DMS79 treated with DMSO at 0.1 percent for 48 hours (cell line): ENCODE results near the gene TEF.

Source experiments
- DNase-seq: peaks from one replicate; lab custom pipeline; 2025; lab: John Stamatoyannopoulos, UW

TEF gene

GRCh38 chr22:41381329-41382097 is at the start of gene TEF:
TSS of gene TEF (plus strand) at chr22:41381942. CDS start at chr22:41382045, 103 bp downstream.
- peak; percentile 88 for DNase-seq

DNA sequence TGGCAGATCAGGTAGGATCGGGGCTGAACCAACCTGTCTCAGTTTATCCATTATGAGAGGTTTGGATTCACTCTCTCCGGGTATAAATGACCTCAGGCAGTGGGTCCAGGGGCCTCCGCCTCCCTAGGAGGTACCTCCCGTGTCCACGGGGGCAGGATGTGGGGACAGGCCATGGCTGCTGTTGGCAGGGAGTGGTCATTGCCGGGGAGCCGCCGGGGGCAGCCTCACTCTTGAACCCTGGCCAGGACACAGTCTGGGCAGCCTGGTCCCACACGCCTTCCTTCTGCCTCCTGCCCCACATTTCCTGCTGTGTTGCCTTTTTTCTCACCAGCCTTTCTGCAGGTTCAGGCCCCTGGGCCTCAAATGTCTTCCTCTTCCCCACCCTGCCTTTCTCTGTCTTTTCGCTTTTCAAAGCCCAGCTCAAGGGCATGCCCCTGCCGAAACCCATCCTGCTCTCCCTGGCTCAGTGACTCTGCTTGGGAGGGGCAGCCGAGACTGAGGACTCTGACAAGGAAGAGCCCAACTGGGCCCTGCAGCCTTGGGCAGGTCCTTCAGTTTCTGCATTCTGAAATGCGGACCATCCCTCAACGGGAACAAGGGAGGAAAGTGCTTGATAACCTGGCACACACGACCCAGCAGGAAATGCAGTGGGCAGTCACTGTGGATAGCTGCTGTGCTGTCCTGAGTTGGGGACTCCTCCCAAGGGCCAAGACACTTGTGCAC is 49.4 kb upstream of the TEF start:
- no peak for DNase-seq

GRCh38 chr22:41333806-41334205 is 47.9 kb upstream of the TEF start:
- no peak for DNase-seq

DNA sequence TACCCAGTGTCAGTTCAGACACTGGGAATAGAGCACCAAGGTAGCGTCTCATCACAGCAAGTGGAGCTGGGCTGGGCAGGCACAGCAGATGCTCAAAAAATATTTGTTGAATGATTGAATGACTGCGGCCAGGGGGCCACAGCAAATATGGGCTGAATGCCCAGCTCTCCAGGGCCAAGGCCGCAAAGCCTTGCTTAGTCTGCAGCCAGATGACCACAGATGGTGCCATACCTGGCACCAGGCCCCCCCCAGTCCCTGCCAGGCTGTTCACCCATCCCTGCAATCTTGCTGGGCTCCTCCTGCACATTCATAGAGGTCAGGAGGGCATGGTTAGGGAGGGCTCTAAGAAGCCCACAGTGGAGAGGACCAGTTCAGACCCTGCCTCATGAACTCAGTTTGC is 47.5 kb upstream of the TEF start:
- no peak for DNase-seq

DNA sequence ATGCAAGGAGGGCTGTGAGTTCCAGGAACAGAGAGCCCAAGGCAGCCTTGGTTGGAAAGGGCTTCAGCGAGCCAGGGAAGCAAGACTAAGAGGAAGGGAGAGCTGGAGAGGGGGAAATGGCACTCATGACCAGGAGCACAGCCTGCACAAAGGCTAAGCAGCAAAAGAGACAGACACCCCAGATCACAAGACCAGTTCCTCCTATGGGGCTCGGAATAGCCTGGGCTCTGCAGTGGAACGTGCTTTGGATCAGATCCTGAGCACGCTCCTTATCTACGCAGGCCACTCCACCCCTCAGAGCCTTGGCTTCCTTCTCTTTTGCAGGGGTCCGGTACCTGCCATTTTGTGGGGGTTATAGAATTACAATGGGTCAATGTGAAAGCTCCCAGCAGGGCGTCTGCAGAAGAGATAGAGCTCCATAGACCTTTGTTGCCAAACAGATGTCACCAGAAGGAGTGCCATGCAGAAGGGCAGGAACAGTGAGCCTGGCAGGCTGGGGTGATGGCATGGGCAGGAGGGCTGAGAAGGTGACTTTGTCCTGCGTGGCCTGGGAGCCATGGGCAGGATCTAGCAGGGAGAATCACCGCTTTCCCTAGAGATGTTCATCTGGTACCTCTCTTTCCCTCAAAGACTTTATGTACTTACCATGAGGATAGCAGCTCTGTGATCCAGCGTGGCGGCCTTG is 46.6 kb upstream of the TEF start:
- DNase-seq, result no peak

DNA sequence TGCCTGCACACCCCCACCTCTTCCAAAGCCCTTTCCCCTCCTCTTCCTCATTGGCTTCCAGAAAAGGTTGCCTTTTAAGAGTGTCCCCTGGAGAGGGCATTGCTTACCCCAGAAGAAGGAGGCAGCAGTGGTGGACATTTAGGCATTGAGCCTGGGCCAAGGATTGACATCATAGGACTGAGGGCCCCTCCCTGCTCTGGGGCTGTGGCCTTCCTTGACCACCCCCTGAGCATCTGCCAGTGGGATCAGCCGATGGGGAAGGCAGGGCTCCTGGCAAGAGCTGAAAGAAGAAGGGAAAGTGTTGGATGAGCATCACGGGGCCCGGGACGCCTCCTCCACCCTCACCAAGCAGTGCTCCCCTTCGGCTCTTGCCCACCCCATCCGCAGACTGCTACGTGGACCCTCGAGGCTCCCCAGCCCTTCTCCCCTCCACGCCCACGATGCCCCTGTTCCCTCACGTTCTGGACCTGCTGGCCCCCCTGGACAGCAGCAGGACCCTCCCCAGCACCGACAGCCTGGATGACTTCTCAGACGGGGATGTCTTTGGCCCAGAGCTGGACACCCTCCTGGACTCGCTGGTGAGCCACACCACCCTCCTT is 43.0 kb upstream of the TEF start:
- no peak for DNase-seq

- DNase-seq, result no peak
Observed at GRCh38 chr22:41339823-41340222, 41.9 kb upstream of the TEF start.

DNA sequence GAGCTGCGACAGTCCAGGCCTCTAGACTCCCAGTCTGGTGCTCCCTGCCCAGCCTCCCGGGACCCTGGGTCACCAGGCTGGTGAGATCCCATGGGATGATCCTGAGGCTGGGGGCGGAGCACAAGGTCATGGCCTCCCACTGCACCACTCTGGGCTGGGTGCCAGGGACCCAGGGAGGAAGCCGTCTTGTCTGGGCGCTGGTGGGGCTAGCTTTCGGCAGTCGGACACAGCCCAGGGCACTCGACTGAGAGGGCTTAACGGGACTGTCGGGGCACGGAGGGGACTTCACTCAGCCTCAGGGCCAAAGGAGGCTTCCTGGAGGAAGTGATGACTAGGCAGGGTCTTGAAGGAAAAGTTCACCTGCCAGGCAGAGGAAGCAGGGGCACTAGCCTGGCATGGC is 41.4 kb upstream of the TEF start:
- DNase-seq, result no peak

DNA sequence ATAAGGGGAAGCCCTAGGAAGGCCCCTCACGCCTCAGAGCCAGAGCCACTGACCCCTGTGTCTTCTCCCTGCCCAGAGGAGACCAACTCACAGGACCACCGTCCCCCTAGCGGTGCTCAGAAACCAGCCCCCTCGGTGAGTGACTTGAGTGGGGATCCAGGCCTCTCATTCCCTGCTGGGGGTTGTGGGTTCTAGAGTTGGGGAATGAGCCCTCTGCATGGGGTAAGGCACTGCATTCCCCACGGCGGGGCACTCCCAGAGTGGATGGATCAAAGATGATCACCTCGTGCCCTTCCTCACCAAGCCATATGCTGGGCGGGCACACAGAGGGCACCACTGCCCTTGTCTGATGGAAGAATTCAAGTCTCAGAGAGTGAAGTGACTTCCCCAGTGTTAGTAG is 40.7 kb upstream of the TEF start:
- no peak for DNase-seq

- DNase-seq, result no peak
Observed at GRCh38 chr22:41341990-41342389, 39.8 kb upstream of the TEF start.

DNA sequence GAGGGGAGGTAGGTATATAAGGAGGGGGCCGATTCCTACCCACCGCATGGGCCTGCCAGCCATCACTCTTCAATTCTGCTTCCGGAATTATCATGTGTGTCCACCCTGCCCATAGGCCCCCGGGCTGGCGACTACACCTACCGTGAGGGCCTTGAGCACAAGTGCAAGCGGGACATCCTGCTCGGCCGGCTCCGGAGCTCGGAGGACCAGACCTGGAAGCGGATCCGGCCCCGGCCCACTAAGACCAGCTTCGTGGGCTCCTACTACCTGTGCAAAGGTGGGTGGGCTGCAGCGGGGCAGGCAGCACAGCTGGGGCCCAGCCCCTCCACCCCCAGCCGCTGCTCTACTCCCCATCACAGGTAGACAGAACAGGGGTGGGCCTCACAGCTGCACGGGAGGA is 38.4 kb upstream of the TEF start:
- DNase-seq, result no peak

DNA sequence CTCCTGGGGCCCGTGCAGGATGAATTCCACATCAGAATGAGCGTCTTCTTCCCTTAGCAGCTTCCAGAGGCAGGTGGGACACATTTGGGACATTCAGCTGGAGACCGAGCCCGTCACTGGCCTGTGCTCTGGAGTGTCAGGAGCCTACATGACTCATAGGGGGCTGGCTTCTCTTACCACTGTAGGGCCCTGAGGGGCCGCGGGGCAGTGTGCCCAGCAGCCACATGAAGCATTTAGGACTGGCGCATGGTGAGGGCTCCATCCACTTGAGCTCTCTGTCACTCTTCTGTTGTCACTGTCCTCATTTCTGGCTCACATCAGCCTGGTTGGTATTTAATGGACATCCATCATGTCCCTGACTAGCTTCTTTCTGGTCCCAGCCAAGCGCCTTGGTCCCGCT is 38.0 kb upstream of the TEF start:
- no peak for DNase-seq

GRCh38 chr22:41344189-41344788 is 37.5 kb upstream of the TEF start:
- DNase-seq, result no peak

DNA sequence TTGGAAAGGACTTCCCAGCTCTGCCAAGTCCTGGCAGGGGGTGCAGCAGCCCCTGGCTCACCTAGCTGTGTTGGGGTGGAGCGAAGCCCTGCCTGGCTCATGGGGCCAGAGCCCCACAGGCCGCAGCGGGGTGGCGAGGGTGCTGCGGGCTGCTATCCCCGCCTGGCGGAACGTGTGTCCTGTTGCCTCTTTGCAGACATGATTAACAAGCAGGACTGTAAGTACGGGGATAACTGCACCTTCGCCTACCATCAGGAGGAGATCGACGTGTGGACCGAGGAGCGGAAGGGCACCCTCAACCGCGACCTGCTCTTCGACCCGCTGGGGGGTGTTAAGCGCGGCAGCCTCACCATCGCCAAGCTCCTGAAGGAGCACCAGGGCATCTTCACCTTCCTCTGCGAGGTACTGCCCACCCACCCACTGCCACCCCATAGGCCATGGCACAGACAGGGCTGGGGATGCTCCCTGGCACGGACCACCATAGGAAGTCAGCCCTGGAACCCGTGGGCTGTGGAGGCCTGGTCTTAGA is 35.9 kb upstream of the TEF start:
- DNase-seq, result no peak

DNA sequence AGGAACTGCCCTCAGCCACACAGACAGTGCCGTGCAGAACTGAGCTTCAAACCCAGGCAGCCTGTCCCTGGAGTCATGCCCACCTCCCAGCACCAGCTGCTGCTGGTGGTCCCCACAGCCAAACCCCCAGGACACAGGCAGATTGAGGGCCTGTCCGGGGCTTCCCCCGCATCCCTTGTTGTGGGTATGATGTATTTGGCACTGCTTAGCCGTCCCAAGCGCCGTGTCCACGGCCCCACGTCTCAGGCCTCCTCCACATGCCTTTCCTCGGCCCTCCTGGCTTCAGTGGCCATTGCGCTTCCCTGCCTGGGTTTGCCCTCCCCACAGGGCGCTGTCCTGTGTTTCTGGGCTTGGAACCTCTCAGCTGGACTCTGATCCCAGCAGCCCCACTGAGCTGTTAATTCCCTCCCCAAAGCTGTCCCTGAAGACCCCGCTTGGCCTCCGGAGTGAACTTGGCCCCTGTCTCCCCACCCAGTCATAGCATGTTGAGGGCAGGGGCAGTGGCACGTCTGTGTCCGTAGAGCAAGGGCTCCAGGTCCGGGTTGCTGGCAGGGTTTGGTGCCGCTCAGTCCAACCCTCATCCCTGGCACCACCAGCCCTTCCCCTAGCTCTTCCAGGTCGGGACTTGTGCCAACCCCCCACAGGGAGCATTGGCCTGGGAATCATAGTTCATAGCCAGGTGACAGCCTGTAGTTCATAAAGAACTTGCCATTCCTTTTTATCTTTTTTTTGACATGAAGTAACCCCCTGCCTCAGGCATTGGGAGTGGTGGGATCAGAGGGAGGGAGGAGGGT is 34.5 kb upstream of the TEF start:
- DNase-seq, result no peak

- DNase-seq, result no peak
Observed at GRCh38 chr22:41348964-41349484, 32.7 kb upstream of the TEF start.

GRCh38 chr22:41350087-41350486 is 31.7 kb upstream of the TEF start:
- no peak for DNase-seq

GRCh38 chr22:41351011-41351410 is 30.7 kb upstream of the TEF start:
- DNase-seq, result no peak

GRCh38 chr22:41352058-41352457 is 29.7 kb upstream of the TEF start:
- no peak for DNase-seq

DNA sequence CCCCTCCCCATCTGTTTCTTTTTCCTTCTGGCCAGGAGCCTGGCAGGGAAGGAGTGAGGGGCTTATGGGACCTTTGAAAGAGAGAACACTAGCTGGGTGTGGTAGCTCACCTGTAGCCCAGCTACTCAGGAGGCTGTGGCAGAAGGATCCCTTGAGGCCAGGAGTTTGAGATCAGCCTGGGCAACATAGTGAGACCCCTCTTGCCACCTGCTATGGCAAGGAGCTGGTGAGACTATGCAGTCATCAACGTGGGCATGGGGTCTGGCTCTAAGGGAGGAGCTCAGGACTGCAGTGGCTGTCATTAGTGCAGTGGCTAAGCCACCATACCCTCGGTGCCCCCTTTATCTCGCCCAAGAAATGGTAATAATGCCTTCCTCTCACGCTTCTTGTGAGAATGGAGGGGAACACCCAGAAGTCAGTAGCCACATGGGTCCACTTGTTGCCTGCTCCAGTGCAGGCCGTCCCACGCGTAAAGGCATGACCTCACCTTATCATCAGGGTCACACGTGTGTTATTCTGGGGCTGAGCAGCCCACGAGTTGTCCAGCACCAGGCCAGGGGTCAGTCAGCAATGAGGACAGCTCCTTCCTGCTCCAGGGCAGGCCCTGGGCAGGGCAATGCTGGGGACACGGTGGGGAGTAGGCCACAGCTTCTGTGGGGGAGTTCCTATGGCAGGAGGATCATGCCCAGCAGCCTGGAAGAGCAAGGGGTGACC is 27.7 kb upstream of the TEF start:
- DNase-seq, result no peak
